ENCODE measurements around the gene SNUPN.

- no peak for TF ChIP-seq CTCF (IDR thresholded peaks at IDR 0.05)
- TF ChIP-seq POLR2A (IDR thresholded peaks at IDR 0.05) = no peak
Measured at GRCh38 chr15:75584121-75584520, 41.4 kb downstream of the SNUPN start.
